Measurements from ENCODE around the gene VAMP5.
"Not testable (repeated sequence)": the region's sequence is repeated elsewhere in the genome, so short reads cannot be mapped to it uniquely, and the experiment has no call there.

VAMP5 gene, protein sequence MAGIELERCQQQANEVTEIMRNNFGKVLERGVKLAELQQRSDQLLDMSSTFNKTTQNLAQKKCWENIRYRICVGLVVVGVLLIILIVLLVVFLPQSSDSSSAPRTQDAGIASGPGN

DNA sequence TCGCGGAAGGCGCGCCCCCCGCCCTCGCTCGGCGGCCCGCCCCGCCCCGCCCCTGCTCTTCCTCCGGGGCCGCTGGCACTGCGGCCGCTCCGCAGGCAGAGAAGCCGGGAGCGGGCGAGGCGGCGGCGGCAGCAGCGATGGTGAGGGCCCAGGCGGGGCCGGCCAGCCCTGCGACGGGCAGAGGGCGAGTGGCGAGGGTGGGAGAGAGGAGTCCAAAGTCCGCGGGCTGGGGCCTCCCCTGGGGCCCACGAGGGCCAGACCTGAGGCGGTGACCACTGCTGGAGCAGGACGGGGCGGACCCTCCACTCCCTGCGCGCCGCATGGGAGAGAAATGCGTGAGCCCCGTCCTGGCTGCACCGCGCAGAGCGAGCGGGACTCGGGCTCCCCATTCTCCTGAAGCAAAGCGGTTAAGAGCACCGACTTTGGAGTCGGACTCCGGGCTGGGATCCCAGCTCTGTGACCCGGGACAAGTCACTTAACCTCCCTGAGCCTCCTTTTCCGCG, at the start of gene VAMP5:
Gene VAMP5 (plus strand): TSS at position 78 of the 503 bp plus-strand sequence. CDS start 60 bp downstream, at position 138.
- no peak for FAIRE-seq

DNA sequence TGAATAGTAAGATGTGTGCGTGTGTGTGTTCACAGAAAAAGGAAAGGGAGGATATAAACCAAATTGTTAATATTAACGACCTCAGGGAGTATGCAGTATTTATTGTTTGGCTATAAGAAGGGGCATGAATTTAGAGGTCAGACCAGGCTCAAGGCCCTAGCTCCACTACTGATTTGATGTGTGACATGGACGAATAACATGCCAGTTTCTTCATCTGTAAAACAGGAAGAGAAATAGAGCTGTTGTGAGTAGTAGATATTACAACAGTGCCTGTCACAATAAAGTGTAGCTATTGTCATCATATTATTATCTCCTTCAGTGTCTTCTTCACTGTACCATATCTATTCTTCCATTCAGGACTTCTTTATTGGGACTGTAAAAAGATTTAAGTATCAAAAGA, 49.4 kb upstream of the VAMP5 start:
- no peak for FAIRE-seq

DNA sequence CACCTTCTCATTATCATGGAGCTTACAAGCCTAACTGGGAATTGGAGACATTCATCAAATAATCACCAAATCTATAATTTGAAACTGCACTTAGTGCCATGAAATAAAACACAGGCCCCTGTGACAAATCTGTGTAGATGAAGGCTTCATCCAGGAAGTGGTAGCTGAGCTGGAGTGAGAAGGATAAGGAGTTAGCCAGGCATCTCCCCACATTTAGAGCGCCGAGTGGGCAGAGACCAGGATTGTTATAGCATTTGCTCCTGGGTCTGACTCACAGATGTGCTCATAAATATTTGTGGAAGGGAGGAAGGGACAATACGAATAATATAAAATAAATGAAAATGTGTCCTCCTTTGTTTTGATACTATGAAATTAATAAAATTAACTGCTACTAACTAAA, 47.8 kb upstream of the VAMP5 start:
- FAIRE-seq: no peak

DNA sequence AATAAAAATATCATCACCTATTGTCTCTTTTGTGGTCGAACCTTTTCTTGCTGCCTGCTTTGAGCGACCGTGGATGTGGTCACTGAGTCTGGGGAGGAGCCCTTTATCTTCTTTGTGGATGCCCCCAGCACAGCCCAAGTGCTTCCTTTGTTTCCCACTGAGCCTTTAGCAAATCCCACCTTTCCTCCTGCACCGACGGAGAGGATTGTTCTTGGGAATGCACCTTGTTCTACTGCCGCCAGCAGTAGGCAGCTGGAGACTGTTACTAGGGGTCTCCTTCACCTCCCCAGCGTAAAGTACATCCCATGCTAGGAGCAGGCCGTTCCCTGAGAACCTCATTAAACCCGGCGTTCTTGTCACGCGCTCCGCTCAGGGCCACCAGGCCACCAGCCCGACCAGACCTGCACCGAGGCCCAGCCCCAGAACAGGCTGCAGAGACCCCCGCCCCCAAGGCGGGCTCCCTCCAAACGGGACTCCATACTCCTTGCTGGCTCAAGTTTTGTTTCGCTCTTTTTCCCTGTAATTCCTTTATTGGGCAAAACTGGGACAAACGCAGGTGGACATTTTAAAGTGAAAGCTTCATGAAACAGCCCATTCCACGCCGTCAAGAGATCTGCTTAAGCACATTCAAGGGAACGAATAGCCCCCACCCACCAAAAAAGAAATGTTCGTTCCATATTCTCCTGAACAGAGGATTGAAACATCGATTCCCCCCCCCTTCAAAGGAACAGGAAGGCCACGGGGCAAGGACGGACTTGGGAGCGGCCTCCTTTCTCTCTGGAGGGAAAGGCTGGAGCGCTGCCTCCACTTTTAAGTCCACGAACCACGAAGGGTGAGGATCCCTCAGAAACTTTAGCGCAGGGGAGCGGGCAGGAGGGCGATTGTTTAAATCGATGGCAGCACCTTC, 46.4 kb upstream of the VAMP5 start:
- no peak for FAIRE-seq

DNA sequence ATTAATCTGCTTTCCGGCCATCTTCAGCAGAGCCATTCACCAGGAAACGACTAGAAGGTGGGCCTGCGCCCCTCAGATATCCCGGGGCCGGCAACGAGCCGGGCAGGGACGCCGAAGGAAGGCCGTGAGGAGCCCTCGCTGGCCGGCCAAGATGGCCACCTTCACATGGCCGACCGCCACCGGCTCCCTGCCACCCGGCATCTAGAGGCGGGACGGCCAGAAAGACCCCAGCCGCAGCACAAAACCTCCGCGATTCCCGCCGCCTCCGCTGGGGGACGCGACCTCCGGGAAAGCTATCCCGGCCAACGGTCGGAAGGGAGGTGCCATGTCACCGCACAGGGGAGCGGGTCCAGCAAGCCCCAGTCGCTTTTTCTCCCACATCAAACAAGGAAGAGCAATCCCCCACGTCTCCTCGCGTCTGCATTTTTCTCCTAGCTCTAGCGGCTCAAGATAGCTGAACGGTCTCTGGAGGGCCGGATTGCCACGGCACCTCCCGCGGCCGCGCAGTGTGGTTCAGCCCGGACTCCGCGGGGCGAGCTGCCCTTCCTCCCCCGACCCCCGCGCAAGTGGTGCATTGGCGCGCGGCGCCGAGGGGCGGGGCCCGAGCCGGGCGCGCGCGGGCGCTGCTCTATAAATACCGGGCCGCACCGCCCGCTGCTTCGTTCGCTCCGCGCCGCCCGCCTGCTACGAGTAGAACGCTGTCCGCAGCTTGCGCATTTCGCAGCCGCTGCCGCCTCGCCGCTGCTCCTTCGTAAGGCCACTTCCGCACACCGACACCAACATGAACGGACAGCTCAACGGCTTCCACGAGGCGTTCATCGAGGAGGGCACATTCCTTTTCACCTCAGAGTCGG, 45.5 kb upstream of the VAMP5 start, which contains the start of gene MAT2A:
Gene MAT2A (plus strand): TSS at position 662 of the 854 bp plus-strand sequence. CDS start 120 bp downstream, at position 782.
- FAIRE-seq: peak; percentile 3

DNA sequence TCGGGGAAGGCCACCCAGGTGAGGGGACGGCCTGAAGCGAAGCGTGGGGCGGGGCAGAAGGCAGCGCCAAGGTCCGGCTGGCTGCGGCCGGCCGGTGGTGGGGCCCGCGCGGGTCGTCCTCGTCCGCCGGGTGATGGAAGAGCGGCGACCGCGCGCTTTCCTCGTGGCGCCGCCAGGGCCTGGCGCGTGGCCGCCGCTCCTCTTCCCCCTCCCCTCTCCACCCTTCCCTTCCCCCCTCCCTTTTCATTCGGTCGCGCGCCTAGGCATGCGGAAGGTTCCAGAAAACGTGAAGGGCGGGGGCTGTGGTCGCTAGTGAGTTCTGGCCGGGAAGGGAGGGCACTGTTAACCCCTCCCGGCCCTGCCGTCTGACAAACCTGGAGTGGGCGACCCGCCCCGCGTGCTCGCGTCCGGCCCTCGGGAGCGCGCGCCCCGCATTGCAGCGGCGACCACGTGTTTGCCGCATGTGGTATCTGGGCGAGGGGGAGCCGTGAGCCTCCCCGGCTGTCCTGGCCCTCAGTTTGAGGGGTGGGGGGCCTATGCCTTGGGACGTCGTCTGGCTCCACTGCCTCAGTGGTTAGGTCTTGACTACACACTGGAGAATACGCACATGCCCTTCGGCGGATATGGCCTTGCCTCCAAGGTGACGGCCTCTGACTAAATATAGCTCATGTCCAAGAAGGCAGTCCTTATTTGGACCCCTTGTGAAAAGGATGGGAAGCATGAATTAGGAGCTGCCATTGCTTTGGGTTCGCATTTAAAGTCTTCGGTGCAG, 44.7 kb upstream of the VAMP5 start:
- no peak for FAIRE-seq

DNA sequence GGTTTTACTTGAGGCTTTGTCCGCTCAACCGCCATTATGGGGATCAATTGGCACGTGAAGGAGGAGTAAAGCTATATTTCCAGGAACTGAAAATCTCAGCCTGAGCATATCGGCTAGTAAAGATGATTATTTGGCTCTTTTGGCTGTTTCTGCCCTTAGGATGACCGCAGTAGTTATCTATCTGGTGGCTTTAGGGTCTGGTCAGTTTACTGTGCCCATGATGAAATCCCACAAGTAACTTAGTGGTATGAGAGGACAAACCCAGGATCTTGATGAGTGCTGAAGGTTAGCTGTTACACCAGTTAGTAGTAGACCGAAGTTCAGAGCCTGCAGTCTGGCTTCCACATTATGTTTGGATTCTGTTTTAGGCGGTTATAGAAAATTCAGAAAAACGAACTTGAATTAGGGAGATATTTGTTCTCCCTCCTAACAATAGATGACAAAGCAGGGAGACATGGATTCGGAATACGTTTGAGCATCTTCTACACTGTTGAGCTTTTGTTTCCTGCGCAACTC, 44.0 kb upstream of the VAMP5 start:
- FAIRE-seq: no peak

DNA sequence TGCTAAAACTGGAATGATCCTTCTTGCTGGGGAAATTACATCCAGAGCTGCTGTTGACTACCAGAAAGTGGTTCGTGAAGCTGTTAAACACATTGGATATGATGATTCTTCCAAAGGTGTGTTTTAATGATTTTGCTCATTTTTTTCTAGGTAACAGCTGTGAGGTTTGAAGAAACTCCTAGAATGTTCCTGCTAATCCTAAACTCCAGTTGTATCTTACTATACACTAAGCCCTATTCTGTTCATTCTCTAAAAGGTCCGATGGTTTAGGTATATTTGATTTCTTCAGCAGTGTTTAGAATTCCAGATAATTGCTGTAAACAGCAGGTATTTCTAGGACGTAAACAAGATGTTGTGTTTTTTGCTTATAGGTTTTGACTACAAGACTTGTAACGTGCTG, 43.0 kb upstream of the VAMP5 start:
- no peak for FAIRE-seq

DNA sequence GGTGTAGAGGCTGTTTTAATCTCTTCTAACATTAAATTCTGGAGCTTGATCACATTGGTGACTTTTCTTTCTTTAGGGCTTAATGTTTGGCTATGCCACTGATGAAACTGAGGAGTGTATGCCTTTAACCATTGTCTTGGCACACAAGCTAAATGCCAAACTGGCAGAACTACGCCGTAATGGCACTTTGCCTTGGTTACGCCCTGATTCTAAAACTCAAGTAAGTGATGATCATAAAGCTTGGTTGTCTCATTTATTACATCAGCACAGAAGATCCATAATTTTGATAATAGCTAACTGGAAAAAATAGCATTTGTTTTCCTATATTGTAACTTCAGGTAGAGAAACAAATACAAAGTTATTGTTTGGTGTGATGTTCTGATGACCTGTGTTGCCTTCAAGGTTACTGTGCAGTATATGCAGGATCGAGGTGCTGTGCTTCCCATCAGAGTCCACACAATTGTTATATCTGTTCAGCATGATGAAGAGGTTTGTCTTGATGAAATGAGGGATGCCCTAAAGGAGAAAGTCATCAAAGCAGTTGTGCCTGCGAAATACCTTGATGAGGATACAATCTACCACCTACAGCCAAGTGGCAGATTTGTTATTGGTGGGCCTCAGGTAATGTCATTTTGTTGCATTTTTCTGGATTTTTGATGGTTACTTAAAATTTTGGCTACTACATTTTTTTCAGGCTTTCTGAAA, 42.3 kb upstream of the VAMP5 start:
- FAIRE-seq: no peak

DNA sequence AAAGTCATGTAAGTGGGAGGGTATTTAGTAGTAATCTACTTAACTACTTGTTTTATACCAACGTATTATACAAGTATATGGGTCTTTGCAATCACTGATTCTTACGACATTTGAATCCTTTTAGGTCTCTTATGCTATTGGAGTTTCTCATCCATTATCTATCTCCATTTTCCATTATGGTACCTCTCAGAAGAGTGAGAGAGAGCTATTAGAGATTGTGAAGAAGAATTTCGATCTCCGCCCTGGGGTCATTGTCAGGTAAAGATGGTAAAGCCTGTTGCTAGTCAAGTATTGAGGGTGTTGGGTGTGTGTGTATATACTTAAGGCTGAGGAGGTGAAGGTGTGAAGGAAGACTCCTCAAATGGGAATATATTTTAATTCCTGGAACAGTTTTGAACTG, 41.5 kb upstream of the VAMP5 start:
- no peak for FAIRE-seq

DNA sequence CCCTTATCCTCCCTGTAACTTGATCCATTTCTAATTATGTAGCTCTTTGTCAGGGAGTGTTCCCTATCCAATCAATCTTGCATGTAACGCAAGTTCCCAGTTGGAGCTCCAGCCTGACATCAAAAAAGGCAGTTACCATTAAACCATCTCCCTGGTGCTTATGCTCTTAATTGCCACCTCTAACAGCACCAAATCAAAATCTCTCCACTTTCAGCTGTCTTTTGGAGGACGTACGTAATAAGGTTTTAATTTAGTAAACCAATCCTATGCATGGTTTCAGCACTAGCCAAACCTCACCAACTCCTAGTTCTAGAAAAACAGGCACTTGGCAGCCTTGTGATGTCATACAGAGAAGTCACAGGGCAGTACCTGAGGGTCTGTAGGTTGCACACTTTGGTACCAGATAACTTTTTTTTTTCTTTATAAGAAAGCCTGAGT, 40.0 kb upstream of the VAMP5 start:
- FAIRE-seq: not testable (repeated sequence)

DNA sequence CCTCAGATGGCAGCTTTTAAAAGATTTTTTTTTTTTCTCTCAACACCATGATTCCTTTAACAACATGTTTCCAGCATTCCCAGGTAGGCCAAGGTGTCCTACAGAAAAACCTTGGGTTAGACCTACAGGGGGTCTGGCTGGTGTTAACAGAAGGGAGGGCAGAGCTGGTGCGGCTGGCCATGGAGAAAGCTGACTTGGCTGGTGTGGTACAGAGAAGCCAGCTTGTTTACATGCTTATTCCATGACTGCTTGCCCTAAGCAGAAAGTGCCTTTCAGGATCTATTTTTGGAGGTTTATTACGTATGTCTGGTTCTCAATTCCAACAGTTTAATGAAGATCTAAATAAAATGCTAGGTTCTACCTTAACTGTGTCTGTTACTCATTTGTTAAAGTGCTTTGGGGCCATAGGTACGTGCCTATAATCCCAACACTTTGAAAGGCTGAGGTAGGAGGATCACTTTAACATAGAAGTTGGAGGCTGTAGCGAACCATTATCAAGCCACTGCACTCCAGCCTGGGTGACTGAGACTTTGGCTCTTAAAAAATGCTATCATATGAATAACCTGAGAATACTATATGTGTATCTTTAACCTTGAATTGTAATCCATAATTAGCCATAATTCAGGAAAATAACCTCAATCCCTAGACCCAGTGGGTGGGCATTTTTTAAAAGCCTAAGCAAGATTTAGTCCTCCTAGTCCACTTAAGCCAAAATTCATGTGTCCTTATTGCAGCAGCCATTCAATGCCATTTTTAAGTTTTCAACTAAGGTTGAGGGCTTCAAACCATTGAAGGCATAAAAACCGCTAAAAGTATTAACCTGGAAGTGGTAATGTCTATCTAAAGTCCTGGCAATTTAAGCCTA, 39.1 kb upstream of the VAMP5 start:
- FAIRE-seq: not testable (repeated sequence)

DNA sequence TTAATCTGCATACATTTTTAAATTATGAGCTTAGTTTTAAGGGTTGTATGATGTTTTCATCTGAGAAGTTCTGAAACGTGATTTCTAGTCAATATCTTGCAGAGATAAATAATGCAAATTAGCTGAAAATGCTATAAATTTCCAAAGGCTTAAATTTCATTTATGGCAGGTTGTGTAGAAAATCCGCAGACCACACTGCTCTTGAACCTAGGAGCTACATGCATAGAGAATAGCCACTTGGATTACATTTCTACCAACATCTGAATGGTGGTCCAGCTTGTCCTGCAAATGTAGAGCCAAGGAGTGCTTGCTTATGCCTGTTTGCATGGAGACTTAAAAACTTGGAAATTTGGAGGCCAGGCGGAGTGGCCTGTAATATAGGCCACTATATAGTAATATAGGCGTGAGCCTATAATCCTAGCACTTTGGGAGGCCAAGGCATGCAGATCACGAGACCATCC, 38.4 kb upstream of the VAMP5 start:
- FAIRE-seq: peak; percentile 55

DNA sequence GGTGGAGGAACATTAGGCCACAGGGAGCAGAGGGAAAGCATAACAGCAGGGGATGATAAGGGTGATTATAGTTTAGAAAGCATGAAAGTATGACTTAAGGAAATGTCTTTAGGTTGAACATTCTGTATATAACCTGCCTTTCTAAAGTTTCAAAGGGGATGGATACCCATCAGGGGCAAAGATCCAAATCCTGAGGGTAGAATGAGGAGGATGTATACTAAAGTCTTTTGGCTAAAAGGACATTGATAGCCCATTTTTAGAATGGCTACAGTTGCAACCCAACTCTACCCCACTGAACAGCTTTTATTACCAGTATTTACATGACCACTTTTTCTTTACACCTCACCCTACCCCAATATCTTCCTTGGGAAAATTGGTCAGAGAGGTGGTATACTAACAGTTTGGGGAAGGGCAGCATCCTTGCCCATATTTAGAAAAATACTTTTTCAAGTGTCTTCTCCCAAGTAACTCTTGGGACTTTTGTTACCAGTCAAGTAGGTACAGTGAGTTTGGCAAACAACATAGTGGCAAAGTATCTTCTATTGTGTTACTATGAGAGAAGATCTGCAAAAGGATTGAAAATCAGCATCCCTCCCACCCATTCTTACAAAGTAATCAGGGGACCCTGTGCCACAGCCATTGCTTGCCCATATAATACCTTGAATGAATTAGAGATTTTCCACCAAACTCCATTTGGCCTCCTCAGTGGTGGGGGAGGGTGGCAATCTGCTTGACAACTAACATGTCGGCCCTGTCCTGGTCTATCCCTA, 37.0 kb upstream of the VAMP5 start:
- no peak for FAIRE-seq

DNA sequence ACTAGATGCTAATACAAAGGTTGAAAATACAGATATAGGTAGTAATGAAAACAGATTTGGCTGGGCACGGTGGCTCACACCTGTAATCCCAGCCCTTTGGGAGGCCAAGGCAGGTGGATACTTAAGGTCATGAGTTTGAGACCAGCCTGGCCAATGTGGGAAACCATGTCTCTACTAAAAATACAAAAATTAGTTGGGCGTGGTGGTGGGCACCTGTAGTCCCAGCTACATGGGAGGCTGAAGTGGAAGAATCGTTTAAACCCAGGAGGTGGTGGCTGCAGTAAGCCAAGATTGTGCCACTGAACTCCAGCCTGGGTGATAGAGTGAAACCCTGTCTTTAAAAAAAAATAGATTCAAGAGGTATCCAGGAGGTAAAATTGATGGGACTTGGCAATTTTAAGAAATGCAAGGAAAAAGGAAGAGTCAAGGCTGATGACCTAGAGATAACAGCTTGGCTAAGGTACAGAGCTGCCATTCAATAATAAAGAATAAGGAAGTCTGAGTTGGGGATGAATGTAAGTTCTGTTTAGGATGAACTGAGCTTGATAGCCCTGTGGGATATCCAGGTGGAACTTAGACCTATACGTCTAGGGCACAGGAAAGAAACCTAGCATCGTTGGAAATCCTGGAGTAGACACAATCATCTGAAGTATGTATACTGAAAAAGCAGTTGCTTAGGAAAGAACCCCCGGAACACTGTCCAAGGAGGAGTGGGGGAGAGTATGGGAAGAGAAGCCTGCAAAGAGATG, 36.2 kb upstream of the VAMP5 start:
- FAIRE-seq: peak; percentile 73

DNA sequence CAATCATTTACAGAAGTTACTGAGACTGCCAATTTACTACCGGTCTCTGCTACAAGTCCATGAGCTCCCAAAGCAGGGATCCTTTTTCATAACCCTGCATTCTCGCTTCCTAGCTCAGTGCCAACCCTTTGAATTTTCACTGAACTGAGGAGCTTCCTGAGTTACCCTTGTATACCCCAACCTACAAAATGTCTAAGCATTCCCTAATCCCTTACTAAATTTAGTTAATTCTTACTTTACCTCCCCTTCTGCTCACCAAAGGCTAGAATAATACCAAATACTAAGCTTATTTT, 35.7 kb upstream of the VAMP5 start:
- FAIRE-seq: no peak

DNA sequence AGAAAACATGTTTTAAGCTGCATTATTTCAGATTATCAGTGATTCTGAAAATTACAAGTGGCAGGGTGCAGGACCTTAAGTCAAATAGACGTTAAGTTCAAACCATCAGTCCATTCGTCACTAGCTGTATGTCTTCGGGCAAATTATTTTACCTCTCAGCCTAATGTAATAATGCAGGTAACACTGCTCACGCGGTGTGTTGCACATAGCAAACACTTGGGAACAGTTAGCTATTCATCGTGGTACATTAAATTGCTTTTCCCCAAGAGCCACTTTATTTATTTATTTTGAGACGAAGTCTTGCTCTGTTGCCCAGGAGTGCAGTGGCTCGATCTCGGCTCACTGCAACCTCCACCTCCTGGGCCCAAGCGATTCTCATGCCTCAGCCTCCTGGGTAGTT, 35.1 kb upstream of the VAMP5 start:
- no peak for FAIRE-seq

DNA sequence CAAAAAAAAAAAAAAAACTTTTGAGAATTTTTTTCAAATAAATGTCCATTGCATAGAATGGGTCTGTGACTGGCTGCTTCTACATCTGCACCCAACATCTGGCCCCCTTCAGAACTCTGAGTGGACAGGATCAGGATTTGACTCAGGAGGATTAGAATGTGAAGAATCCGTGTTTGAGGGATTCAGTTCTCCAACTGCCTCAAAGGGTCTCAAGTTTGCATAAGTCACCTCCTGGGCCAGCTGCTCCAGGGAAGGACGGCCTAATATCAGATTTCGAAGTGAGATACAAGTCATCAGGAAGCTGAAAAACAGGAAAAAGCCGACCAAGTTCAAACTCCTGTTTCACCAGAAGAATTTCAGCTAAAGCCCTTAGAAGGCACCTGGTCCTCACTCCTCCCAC, 34.4 kb upstream of the VAMP5 start:
- FAIRE-seq: no peak

DNA sequence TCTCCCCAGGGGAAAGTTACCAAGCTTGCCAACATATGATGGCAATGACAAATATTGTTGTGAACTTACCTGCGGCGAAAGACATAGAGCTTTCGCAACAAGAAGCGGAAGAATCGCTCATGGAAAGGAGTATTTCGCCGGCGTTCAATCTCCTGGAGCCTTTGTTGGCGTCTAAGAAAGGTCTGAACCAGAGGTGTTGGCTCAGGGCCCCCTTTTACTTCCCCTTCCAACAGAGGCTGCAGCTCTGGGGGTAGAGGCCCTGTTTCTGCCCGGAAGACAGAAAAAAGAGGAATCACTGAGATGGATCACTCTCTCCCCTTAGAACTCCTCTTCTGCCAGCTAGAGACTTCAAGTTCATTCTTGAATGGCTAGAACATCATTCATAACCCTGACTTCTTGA, 33.7 kb upstream of the VAMP5 start:
- FAIRE-seq: no peak
